ENCODE data around the gene PEMT. TPM values are rescaled to one million over a fixed set of nuclear protein-coding genes. Genes with fewer than 3 reads are reported as not detected.

PEMT gene
- total and polyA plus RNA-seq, 2 of the 8 experiments (the other 6 are each of a cell fraction or from before 2014, with no cell fraction given): 42.0 to 118 TPM

DNA sequence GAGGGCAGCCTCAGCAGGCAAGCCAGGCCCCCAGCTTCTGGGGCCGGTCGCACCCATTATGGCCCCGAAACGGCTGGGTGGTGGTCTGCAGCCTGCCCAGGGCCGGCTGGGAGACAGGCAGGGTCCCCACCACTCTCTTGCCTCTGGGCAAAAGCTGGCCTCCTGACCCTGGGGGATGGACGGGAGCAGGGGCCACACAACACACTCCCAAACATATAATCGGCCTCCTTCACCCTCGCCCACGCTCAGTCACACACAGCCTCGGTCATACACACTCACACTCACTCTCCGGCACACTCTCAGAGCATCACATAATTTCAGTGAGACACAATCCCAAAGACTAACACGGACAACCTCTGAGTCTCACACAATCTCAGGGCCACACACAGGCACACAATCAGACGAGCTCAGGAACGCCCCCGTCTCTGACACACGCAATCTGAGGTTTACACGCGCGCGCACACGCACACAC, 589 bp downstream of the PEMT start:
- H3K27me3 ChIP-seq (replicated peaks in 1 of 4; ENCODE audit: control insufficient read depth in 3 of 4, extremely low read depth in 1 of 4, insufficient read depth in 3 of 4, low read length in 3 of 4): no peaks in the 10 kb centered on the region
- peak overlapping the region; percentile 81 for H3K4ac ChIP-seq (replicated peaks; ENCODE audit: insufficient read length, low read depth, low read length)
- peak overlapping the region; percentile 97 for H4K8ac ChIP-seq (ENCODE audit: extremely low read depth, insufficient read depth, low read length)
- H3K9me3 ChIP-seq (ENCODE audit: insufficient read depth in 2 of 2, low read depth in 1 of 2, low read length in 1 of 2): no peaks in the 10 kb centered on the region
- peak overlapping the region; percentile 69 to 87 (median 86) for H3K4me3 ChIP-seq (ENCODE audit: extremely low read depth in 1 of 4, insufficient read depth in 2 of 4, low read depth in 3 of 4, low read length in 4 of 4)
- peaks cover 0 to 10% (median 2%) of the 10 kb centered on the region in 4 experiments; a peak in 4 of 7 replicates for H3K4me1 ChIP-seq (replicated peaks in 1 of 4; ENCODE audit: control insufficient read depth in 3 of 4, insufficient read depth in 4 of 4, low read length in 3 of 4)
- DNase-seq (ENCODE audit: low read depth in 1 of 2, low spot score in 2 of 2) (no peak), FAIRE-seq (no peak)
- H2BK120ac ChIP-seq (replicated peaks; ENCODE audit: low read depth, low read length): peak overlapping the region; percentile 28
- POLR2A ChIA-PET (ENCODE audit: partially characterized antibody): interaction anchor here (0.5 to 5.3 kb wide), 8 partner anchors 10 to 315 kb away, joined by 3 to 20 read pairs (median 3); partner anchors contain the start of gene RASD1
- H3K9ac ChIP-seq (replicated peaks in 1 of 4; ENCODE audit: extremely low read depth in 1 of 4, low read depth in 3 of 4, low read length in 3 of 4): peak overlapping the region in 3 of 4 experiments; percentile 62 to 85 (median 71); a peak in 6 of 7 replicates
- no peak overlapping the region for H2BK20ac ChIP-seq (ENCODE audit: low read length)
- no peak overlapping the region for H3K23ac ChIP-seq (ENCODE audit: insufficient read length)
- no peak overlapping the region for H3K27ac ChIP-seq (ENCODE audit: low read depth, low read length)
- H3K79me2 ChIP-seq (ENCODE audit: control insufficient read depth in 1 of 2, insufficient read depth in 2 of 2, low read length in 2 of 2): peaks cover 0 to 20% of the 10 kb centered on the region in 2 experiments; a peak in 2 of 4 replicates
- H4K20me1 ChIP-seq (replicated peaks in 1 of 2; ENCODE audit: control insufficient read depth in 1 of 2, insufficient read depth in 2 of 2, low read length in 2 of 2): no peaks in the 10 kb centered on the region
- H4K91ac ChIP-seq (replicated peaks; ENCODE audit: insufficient read length, low read length): peak overlapping the region; percentile 96
- H3K36me3 ChIP-seq (ENCODE audit: control insufficient read depth in 2 of 4, insufficient read depth in 4 of 4, low read length in 3 of 4): no peaks in the 10 kb centered on the region
- TF ChIP-seq KDM4A (IDR thresholded peaks at IDR 0.05; ENCODE audit: low read depth, low read length, severe bottlenecking) (peak; percentile 13), RFX5 (IDR thresholded peaks at IDR 0.05; ENCODE audit: borderline replicate concordance, low read depth, low read length) (no peak), RBBP5 (IDR thresholded peaks at IDR 0.05; ENCODE audit: borderline replicate concordance, low read depth, low read length) (no peak; the same call in 1 of the 2 replicates), HDAC2 (IDR thresholded peaks at IDR 0.05; ENCODE audit: borderline replicate concordance in 1 of 2, low read depth in 2 of 2, low read length in 2 of 2) (peak in 1 of 2 experiments; percentile 28; a peak in 1 of 4 replicates)
- WGBS, 2 experiments (ENCODE audit: extremely low coverage in 1 of 2, insufficient coverage in 1 of 2, insufficient read length in 1 of 2, insufficient replicate concordance in 2 of 2, low coverage in 1 of 2, low lambda C conversion rate in 2 of 2, missing lambda C conversion rate in 1 of 2): 6% methylated on average over 12 of the region's 21 CpGs; no CpG with 5 or more reads in 1 of the 2 experiments
- no peak overlapping the region for H3K56ac ChIP-seq (replicated peaks; ENCODE audit: insufficient read length, low read depth, low read length)
- H2BK12ac ChIP-seq (ENCODE audit: low read depth, low read length): peak overlapping the region; percentile 4; the same call in 1 of the 2 replicates
- peaks cover 9% of the 10 kb centered on the region for H3K23me2 ChIP-seq (ENCODE audit: low read depth, low read length)
- peak overlapping the region; percentile 16 for H2BK5ac ChIP-seq (ENCODE audit: low read depth, low read length)
- CTCF ChIA-PET (ENCODE audit: partially characterized antibody): interaction anchor here (0.8 to 7.4 kb wide), 8 partner anchors 9 to 94 kb away, joined by 3 to 54 read pairs (median 4); no protein-coding TSS in a partner anchor
- no peaks in the 10 kb centered on the region; the same call in none of the 2 replicates for H3K79me1 ChIP-seq (ENCODE audit: low read depth, low read length)
- 0 out of 2 replicates have a peak overlapping the region, but pooled peaks have one; percentile 10 for H3K18ac ChIP-seq (ENCODE audit: extremely low read depth, low read length)
- peak overlapping the region; percentile 78 for H4K5ac ChIP-seq (ENCODE audit: insufficient read length, low read depth, low read length)
- H3K4me2 ChIP-seq (ENCODE audit: insufficient read depth in 1 of 2, low read depth in 2 of 2, low read length in 2 of 2): peak overlapping the region; percentile 86 to 90
- H3K14ac ChIP-seq (ENCODE audit: insufficient read length): no peak overlapping the region
- peak overlapping the region; percentile 54; the same call in 1 of the 2 replicates for H2AFZ ChIP-seq (ENCODE audit: low read length)
- no peak overlapping the region for H2AK5ac ChIP-seq (ENCODE audit: low read depth, low read length)
- H2BK15ac ChIP-seq (ENCODE audit: low read length): no peak overlapping the region

Measured in H1 (cell line).